Prostate gland (tissue), 2 donors: ENCODE measurements around the gene DUSP16.

Experiments
- POLR2A ChIP-seq: fragments of 450-650 bp; IDR thresholded peaks from one replicate; pipeline ENCODE4 v1.6.1; 2016; ENCODE audit warnings: antibody characterized with exemption, mild to moderate bottlenecking
- POLR2AphosphoS5 ChIP-seq: sonication (generic); formaldehyde crosslinking; IDR thresholded peaks from one replicate; pipeline ENCODE4 v1.6.1; 2017; ENCODE audit warnings: antibody characterized with exemption
- TF ChIP-seq, protein P1 (sequence below), 4 experiments: fragments of 200-600 bp in 2 of 4; fragments of 450-650 bp in 2 of 4; sonication (generic) in 2 of 4; IDR thresholded peaks; 1 replicate in 3 of 4; 2 replicates in 1 of 4; pipeline ENCODE4 v1.5.1; 2016 to 2019; ENCODE audit warnings: antibody characterized with exemption in 4 of 4, mild to moderate bottlenecking in 2 of 4, moderate library complexity in 2 of 4

DNA sequence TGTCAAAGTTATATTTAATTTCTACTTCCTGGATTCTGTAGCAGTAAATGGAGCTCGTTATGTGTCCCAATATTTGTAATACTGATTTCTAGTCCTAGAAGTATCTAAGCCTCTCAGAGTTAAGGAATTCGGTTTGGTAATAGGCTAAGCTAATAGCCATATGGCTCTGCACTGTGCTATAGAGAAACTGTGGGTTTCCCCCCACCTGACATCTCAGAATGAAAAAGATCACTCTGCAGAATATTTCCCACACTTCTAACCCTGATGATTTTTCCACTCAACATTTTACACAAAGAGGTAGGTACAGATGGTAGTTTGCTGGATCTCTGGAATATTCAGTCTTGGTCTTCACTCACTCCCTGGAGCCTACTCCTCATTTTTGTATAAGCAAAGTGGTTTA is 134.6 kb downstream of the DUSP16 start:
- TF ChIP-seq, protein P1, sequence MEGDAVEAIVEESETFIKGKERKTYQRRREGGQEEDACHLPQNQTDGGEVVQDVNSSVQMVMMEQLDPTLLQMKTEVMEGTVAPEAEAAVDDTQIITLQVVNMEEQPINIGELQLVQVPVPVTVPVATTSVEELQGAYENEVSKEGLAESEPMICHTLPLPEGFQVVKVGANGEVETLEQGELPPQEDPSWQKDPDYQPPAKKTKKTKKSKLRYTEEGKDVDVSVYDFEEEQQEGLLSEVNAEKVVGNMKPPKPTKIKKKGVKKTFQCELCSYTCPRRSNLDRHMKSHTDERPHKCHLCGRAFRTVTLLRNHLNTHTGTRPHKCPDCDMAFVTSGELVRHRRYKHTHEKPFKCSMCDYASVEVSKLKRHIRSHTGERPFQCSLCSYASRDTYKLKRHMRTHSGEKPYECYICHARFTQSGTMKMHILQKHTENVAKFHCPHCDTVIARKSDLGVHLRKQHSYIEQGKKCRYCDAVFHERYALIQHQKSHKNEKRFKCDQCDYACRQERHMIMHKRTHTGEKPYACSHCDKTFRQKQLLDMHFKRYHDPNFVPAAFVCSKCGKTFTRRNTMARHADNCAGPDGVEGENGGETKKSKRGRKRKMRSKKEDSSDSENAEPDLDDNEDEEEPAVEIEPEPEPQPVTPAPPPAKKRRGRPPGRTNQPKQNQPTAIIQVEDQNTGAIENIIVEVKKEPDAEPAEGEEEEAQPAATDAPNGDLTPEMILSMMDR (IDR thresholded peaks at IDR 0.05), result no peak
- TF ChIP-seq POLR2A, result no peak
- no peak for TF ChIP-seq POLR2AphosphoS5
